Activated naive CD4-positive, alpha-beta T cell treated with anti-CD3 and anti-CD28 coated beads, Interleukin-2, amount 50 U/mL, for 72 hours (primary cell): Measurements from ENCODE around the gene SLC8B1. TPM values are rescaled to one million over a fixed set of nuclear protein-coding genes. Genes with fewer than 3 reads are reported as not detected.
A peak's percentile ranks its signal among the peaks of the same experiment; 100 is the strongest.
"Not testable (repeated sequence)": the region's sequence is repeated elsewhere in the genome, so short reads cannot be mapped to it uniquely, and the experiment has no call there.

Experiments used
- ATAC-seq, 2 donors: fragments of 150-1000 bp; cut with Tn5 transposase; 2 replicates each; pipeline ENCODE4 v1.10.0; 2021; ENCODE audit warnings: mild to moderate bottlenecking in 2 of 2, moderate library complexity in 2 of 2
- DNase-seq, 2 donors: peaks; one replicate each; pipeline ENCODE4 v3.0.0; 2021 to 2022; ENCODE audit warnings: low spot score in 2 of 2
- H3K27ac Mint-ChIP-seq, 2 donors: one replicate each; pipeline ENCODE4 v1.8.0; 2022; ENCODE audit warnings: mild to moderate bottlenecking in 2 of 2, mixed read lengths in 2 of 2
- H3K36me3 Mint-ChIP-seq, 2 donors: one replicate each; pipeline ENCODE4 v1.8.0; 2022; ENCODE audit warnings: mixed read lengths in 2 of 2
- H3K9me3 Mint-ChIP-seq, 2 donors: one replicate each; pipeline ENCODE4 v1.8.0; 2022; ENCODE audit warnings: mixed read lengths in 2 of 2
- total RNA-seq, 2 donors: library from RNA; stranded (reverse); gene quantifications; one replicate each; pipeline ENCODE4 v1.2.3, GENCODE V29; 2022

The SLC8B1 gene
- total RNA-seq, 2 donors from 2014 or later, result 24.2 to 28.5 TPM

- H3K9me3 Mint-ChIP-seq, result no peaks in the 10 kb centered on the region
- ATAC-seq (no peak), DNase-seq (no peak)
- H3K36me3 Mint-ChIP-seq, result peaks cover 0 to 9% of the 10 kb centered on the region in 2 donors
- H3K27ac Mint-ChIP-seq, result peak overlapping the region; percentile 22 to 25
Measured at GRCh38 chr12:113361574-113362370, 26.9 kb upstream of the SLC8B1 start.

GRCh38 chr12:113359939-113360748, 25.2 kb upstream of the SLC8B1 start:
- ATAC-seq (no peak), DNase-seq (no peak)
- Mint-ChIP-seq H3K36me3 (peaks cover 0 to 9% of the 10 kb centered on the region in 2 donors), H3K27ac (peak overlapping the region in 1 of 2 donors; percentile 80), H3K9me3 (no peaks in the 10 kb centered on the region)

GRCh38 chr12:113359133-113359938, 24.4 kb upstream of the SLC8B1 start:
- ATAC-seq (no peak), DNase-seq (peak in 1 of 2 donors; percentile 62)
- peak overlapping the region; percentile 69 to 80 for H3K27ac Mint-ChIP-seq
- H3K9me3 Mint-ChIP-seq, result no peaks in the 10 kb centered on the region
- H3K36me3 Mint-ChIP-seq, result peaks cover 0 to 9% of the 10 kb centered on the region in 2 donors

GRCh38 chr12:113358381-113359132, 23.6 kb upstream of the SLC8B1 start, which contains the start of gene PLBD2:
Gene PLBD2 (plus strand): TSS chr12:113358587. CDS start chr12:113358601, 14 bp downstream.
- H3K36me3 Mint-ChIP-seq, result peaks cover 0 to 9% of the 10 kb centered on the region in 2 donors
- DNase-seq (peak; percentile 92 to 94), ATAC-seq (peak; percentile 90 to 98)
- H3K27ac Mint-ChIP-seq, result peak within 1 kb of the TSS; percentile 69 to 80
- H3K9me3 Mint-ChIP-seq, result no peaks in the 10 kb centered on the region

- ATAC-seq, H3K36me3 Mint-ChIP-seq, DNase-seq, H3K9me3 Mint-ChIP-seq, H3K27ac Mint-ChIP-seq: not testable (repeated sequence)
Measured at GRCh38 chr12:113354192-113354591, 19.3 kb upstream of the SLC8B1 start.

- ATAC-seq, result no peak
- DNase-seq, result no peak
- Mint-ChIP-seq H3K9me3 (no peaks in the 10 kb centered on the region), H3K36me3 (no peaks in the 10 kb centered on the region), H3K27ac (no peak overlapping the region)
Measured at GRCh38 chr12:113351089-113351488, 16.2 kb upstream of the SLC8B1 start.

GRCh38 chr12:113348849-113349536, 14.1 kb upstream of the SLC8B1 start:
- H3K36me3 Mint-ChIP-seq, result no peaks in the 10 kb centered on the region
- ATAC-seq, result no peak
- no peak overlapping the region for H3K27ac Mint-ChIP-seq
- no peak for DNase-seq
- no peaks in the 10 kb centered on the region for H3K9me3 Mint-ChIP-seq

- DNase-seq (no peak), ATAC-seq (no peak)
- Mint-ChIP-seq H3K27ac (no peak overlapping the region), H3K9me3 (no peaks in the 10 kb centered on the region), H3K36me3 (no peaks in the 10 kb centered on the region)
Measured at GRCh38 chr12:113347892-113348291, 13.0 kb upstream of the SLC8B1 start.

GRCh38 chr12:113347107-113347506, 12.2 kb upstream of the SLC8B1 start:
- no peak for DNase-seq
- no peaks in the 10 kb centered on the region for H3K9me3 Mint-ChIP-seq

GRCh38 chr12:113346353-113346752, 11.4 kb upstream of the SLC8B1 start:
- Mint-ChIP-seq H3K36me3 (no peaks in the 10 kb centered on the region), H3K9me3 (no peaks in the 10 kb centered on the region), H3K27ac (no peak overlapping the region)
- DNase-seq, result no peak
- ATAC-seq, result no peak

More at GRCh38 chr12:113347107-113347506, 12.2 kb upstream of the SLC8B1 start:
- ATAC-seq, result no peak
- H3K27ac Mint-ChIP-seq, result no peak overlapping the region
- H3K36me3 Mint-ChIP-seq, result no peaks in the 10 kb centered on the region

- Mint-ChIP-seq H3K27ac (no peak overlapping the region), H3K36me3 (no peaks in the 10 kb centered on the region), H3K9me3 (no peaks in the 10 kb centered on the region)
- ATAC-seq (no peak), DNase-seq (no peak)
Measured at GRCh38 chr12:113345318-113345717, 10.4 kb upstream of the SLC8B1 start.

GRCh38 chr12:113341535-113341934, 6.6 kb upstream of the SLC8B1 start:
- no peaks in the 10 kb centered on the region for H3K9me3 Mint-ChIP-seq
- no peak overlapping the region for H3K27ac Mint-ChIP-seq
- ATAC-seq, result no peak

GRCh38 chr12:113340061-113340460, 5.2 kb upstream of the SLC8B1 start:
- H3K9me3 Mint-ChIP-seq, result no peaks in the 10 kb centered on the region
- no peak for DNase-seq

More at GRCh38 chr12:113341535-113341934, 6.6 kb upstream of the SLC8B1 start:
- no peak for DNase-seq
- no peaks in the 10 kb centered on the region for H3K36me3 Mint-ChIP-seq

GRCh38 chr12:113339540-113339939, 4.6 kb upstream of the SLC8B1 start:
- ATAC-seq (no peak), DNase-seq (no peak)
- no peak overlapping the region for H3K27ac Mint-ChIP-seq
- H3K9me3 Mint-ChIP-seq, result no peaks in the 10 kb centered on the region
- H3K36me3 Mint-ChIP-seq, result peaks cover 4% of the 10 kb centered on the region in 2 donors

More at GRCh38 chr12:113340061-113340460, 5.2 kb upstream of the SLC8B1 start:
- H3K36me3 Mint-ChIP-seq, result no peaks in the 10 kb centered on the region
- H3K27ac Mint-ChIP-seq, result peak overlapping the region in 1 of 2 donors; percentile 44
- no peak for ATAC-seq
